ENCODE results near the gene SMPD2.

DNA sequence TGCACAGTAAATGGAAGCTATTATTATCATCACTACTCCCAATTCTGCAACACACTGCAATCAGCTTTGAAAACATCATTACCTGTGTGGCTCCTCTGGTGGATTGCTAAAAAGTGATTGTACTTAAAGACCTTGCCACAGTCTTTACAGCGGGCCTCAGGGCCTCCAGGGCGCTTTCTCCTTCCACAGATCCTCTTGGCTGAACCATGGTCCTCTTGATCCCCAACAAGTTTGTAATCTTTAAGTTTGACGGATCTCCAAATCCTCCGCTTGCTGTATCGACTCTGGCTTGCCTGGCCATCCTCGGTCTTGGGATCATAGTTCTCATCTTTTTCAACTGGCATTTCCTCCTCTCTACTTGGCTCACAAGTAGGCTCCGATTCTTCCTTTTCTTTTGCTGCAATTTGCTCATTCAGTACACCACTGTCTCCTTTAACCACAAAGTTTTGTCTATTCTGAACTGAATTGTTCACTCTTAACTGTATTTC is 40.5 kb downstream of the SMPD2 start:
- TF ChIP-seq, protein P1, sequence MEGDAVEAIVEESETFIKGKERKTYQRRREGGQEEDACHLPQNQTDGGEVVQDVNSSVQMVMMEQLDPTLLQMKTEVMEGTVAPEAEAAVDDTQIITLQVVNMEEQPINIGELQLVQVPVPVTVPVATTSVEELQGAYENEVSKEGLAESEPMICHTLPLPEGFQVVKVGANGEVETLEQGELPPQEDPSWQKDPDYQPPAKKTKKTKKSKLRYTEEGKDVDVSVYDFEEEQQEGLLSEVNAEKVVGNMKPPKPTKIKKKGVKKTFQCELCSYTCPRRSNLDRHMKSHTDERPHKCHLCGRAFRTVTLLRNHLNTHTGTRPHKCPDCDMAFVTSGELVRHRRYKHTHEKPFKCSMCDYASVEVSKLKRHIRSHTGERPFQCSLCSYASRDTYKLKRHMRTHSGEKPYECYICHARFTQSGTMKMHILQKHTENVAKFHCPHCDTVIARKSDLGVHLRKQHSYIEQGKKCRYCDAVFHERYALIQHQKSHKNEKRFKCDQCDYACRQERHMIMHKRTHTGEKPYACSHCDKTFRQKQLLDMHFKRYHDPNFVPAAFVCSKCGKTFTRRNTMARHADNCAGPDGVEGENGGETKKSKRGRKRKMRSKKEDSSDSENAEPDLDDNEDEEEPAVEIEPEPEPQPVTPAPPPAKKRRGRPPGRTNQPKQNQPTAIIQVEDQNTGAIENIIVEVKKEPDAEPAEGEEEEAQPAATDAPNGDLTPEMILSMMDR (conservative IDR thresholded peaks at IDR 0.05; ENCODE audit: low read depth, low read length) = no peak
- TF ChIP-seq MXI1 (IDR thresholded peaks at IDR 0.05; ENCODE audit: borderline replicate concordance, low read depth, low read length) = no peak
- TF ChIP-seq RAD21 (IDR thresholded peaks at IDR 0.05; ENCODE audit: low read length) = no peak
- TF ChIP-seq POLR2A (IDR thresholded peaks at IDR 0.05; ENCODE audit: low read depth, low read length) = no peak
- TF ChIP-seq FOS (IDR thresholded peaks at IDR 0.05; ENCODE audit: low read depth, low read length) = no peak
- no peak for TF ChIP-seq MAZ (IDR thresholded peaks at IDR 0.05; ENCODE audit: borderline replicate concordance, low read depth, low read length)

Measured in IMR-90 (cell line).